ENCODE data around the gene ST7L.

GRCh38 chr1:112544751-112545150 lies 74.2 kb downstream of the ST7L start:
- no peak for TF ChIP-seq SUZ12 (IDR thresholded peaks at IDR 0.05; ENCODE audit: extremely low read depth, insufficient read depth, insufficient read length)
- TF ChIP-seq YY1 (IDR thresholded peaks at IDR 0.05; ENCODE audit: insufficient read depth, insufficient read length) = no peak

Data from NT2/D1 (cell line).